Hematopoietic multipotent progenitor cell treated with erythropoietin and hydrocortisone succinate and interleukin-3 and kit ligand, for 8 days (in vitro differentiated cells): ENCODE data around the gene CD38.

Experiments
- DNase-seq: peaks from one replicate; pipeline ENCODE4 v3.0.0-alpha.2; 2015

The CD38 gene

DNA sequence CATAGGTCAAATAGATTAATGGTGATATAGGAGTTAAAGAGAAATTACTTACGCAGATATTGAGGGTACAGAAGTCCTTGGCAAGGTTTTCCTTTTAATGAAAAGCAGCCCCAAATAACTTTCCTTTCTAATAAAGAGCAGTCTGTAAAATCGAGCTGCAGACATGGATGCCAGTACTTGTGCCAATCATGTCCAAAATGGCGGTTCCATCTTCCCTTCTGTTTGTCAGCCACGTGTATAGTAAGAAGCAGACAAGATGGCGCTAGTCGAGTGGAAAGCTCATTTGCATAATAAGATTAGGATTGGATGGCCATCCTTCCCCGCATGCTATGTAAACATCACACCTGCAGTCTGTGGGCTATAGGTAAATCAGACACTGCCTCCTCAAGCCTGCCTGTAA lies 92.0 kb downstream of the CD38 start:
- DNase-seq, result no peak

DNA sequence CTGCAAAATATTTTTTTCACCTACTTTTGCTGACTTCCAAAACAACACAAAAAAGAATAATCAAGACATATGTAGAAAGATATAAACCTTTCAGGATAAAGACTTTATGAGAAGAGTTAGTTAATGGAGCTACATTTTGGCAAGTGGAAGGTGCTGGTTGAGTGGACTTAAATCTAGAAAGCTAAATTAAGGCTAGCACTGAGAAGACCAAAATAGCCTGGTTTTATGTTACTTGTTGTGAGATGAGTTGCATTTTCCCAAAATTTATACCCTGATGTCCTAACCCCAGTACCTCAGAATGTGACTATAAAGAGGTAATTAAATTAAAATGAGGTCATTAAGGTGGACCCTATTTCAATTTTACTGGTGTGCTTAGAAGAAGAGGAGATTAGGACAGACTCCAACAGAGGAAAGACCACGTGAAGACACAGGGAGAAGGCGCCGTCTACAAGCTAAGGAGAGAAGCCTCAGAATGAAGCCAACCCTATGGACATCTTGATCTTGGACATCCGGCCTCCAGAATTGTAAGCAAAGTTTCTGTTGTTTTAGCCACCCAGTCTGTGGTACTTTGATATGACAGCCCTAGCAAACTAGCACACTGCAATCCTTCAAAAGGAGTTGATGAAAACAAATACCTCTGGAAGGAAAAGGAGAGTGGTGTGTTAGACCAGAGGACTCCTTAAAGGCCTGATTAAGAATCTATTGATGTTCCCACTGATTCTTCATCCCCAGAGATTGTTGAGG lies 93.0 kb downstream of the CD38 start:
- no peak for DNase-seq

DNA sequence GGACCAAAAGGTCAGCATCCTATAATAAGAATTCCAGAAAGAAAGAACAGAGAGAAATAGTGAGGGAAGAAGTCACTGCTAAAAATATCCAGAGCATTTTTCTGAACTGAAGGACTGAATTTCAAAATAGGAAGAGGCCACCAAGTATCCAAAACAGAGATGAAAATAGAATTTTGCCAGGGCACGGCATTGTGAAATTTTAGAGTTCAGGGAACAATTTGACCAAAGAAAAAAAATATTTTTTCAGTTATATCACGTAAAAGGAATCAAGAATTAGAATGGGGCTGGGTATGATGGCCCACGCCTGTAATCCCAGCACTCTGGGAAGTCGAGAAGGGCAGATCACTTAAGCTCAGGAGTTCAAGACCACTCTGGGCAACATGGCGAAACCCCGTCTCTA lies 95.0 kb downstream of the CD38 start:
- DNase-seq, result no peak

DNA sequence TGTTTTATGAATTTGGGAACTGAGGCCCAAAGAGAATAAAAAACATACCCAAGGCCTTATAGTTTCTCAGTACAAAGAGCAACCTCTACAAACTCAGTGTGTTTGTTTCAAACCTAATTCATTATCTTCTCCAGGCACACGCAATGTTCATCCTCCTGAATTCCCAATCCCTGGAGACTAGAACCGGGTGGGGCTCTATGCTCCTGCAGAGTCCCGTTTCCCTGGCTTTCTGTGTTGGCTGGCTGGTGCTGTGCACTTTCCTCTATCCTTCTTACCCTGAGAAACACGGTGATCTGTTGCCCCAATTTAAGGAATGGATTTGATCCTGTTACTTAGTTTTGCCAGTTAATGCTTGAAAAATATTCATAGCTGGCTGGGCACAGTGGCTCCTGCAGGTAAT lies 96.5 kb downstream of the CD38 start:
- no peak for DNase-seq

DNA sequence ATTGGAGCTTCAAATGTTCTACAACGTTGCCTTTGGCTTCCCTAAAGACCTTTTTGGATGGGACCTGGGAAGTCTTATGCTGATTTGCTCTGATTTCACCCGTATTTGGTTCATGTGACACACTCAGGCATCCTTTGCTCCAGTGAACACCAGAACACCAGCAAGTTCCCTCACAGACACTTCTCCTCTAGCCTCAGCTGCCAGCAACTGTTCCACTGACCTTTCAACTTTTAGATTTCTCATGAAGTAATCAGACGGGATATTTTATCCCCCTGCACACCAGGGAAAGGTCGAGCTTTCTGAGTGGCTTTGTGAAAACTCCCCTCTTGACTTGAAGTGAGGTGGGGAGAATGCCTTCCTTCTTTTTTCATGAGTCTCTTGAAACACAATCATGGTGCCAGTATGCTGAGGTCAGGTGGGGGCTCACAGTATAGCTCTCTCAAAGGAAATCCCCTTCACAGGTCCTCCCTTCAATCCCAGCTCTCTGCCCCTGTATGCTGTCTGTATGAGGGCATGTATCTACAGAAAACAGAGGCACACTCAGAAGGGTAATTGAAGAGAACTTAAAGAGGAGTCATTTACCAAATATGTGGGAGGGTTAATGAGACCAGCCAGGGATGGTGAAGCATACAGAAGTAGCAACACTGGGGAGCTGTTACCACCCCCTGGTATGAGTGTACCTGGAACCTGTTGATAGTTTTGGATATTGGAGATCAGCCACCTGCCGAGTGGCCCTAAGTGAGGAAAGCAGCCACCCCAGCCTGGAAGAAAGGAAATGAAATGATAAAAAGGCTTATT lies 97.7 kb downstream of the CD38 start:
- no peak for DNase-seq

DNA sequence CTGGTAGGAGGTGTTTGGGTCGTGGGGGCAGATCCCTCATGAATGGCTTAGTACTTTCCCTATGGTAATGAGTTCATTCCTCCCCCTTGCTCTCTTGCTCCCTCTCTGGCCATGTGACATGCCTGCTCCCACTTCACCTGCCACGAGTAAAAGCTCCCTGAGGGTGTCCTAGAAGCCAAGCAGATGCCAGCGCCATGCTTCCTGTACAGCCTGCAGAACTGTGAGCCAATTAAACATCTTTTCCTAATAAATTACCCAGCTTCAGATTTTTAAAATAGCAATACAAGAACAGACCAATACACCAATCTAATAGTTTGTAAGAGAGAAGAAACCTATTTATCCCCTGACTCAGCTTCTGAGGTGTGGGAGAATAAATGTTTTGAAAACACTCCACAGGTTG lies 99.9 kb downstream of the CD38 start:
- DNase-seq, result peak; percentile 3

DNA sequence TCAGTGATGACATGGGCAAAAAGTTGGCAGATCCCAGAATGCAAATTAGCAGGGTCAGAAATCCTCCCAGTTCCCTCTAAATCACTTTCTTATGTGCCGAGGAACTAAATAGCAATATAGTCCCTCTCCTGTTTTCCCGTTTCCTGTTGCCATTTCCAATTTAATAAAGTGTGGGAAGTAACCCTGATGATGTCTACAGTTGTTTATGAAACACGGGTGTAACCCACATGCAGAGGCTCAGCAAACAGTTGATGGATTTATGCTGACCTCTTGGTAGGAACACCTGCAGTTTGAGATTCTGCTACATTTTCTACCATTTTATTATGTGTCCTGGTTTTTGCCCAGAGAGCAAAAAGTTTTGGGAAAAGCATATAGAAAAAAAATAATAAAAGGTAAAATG lies 103.7 kb downstream of the CD38 start:
- no peak for DNase-seq

DNA sequence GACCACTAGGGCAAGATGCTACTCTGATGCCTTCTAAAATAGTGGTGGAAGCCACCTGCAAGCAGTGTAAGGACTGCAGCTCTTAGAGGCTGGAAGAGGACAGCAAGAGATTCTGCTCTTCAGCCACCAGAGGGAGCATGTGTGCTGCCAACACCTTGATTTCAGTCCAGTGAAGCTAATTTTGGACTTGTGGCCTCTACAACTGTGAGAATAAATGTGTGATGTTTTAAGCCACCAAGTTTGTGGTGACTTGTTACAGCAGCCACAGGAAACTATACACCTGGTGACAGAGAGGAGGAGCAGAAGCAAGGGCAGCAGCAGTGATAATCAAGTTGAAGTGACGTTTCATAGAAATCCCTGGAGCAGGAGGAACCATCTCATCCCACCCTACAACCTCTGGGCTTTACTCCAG lies 104.6 kb downstream of the CD38 start:
- DNase-seq, result peak; percentile 77

DNA sequence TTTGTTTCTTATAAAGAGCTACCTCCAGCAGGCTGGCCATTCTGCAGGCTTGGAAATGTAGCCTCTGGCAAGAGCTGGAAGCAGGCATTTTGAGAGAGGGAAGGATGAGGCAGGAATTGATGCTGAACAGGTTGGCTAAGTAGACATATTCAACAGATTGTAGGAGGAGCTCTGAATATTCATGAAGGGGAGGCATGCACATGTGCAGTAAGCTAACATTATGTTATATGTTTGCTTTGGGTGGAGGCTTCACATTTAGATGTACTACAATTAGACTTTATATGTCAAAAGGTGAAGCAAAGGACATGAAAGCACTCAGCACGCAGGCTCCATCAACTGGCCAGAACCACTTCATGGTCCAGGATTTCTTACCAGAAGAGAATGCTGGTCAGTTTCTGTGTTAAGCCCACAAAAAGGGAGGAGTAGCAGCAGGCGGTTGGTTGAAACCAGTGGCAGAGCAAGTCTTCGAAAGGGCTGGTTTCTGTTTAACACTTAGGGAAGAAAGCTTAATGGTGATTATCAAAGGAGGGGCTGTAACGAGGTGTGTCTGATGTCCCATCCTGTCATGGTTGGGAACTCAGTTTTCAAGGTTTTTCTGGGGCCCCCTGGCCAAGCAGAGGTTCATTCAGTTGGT lies 105.6 kb downstream of the CD38 start:
- DNase-seq, result no peak

DNA sequence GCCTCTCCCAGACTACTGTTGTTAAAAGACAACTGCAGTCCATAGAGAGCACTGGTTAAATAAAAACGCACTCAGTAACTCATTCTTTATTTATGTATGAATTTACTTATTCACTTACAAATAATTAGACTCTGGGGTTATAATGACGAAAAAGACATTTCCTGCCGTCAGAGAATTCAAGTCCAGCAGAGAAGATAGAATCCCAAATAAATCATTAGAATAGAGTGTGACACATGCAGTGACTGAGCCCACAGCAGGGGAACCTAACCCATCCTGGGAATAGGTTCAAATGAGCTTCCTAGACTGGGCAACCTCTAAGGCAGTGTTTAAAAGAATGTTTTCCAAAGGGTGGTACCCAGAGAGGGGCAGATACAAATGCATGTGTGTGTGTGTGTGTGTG lies 106.5 kb downstream of the CD38 start:
- DNase-seq, result no peak

DNA sequence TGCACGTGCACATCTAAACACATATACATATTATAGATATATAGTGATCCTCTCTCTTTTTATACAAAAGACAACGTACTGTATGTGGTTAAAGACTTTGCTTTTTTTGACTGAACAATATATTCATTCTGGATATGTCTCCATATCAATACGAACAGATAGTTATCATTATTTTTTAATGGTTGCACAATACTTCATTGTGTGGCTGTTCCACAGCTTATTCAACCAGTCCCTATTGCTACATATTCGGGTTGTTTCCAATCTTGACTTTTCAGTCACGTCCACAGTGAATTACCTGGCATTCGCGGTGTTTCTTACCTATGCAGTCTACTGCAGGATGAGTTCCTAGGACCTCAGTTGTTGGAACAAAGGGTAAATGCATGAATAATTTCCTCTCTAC lies 107.3 kb downstream of the CD38 start:
- no peak for DNase-seq

DNA sequence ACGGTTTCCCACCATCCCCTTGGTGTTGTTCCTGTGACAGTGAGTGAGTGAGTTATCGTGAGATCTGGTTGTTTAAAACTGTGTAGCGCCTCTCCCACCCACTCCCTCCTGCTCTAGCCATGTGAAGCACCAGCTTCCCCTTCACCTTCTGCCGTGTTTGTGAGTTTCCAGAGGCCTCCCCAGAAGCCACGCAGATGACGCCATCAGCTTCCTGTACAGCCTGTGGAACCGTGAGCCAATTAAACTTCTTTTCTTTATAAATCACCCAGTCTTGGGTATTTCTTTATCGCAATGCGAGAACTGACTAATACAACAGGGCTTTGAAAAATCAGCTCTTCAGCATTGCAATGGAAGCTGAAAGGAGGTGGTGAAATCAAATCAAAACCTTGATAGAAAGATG lies 110.4 kb downstream of the CD38 start:
- DNase-seq, result no peak

DNA sequence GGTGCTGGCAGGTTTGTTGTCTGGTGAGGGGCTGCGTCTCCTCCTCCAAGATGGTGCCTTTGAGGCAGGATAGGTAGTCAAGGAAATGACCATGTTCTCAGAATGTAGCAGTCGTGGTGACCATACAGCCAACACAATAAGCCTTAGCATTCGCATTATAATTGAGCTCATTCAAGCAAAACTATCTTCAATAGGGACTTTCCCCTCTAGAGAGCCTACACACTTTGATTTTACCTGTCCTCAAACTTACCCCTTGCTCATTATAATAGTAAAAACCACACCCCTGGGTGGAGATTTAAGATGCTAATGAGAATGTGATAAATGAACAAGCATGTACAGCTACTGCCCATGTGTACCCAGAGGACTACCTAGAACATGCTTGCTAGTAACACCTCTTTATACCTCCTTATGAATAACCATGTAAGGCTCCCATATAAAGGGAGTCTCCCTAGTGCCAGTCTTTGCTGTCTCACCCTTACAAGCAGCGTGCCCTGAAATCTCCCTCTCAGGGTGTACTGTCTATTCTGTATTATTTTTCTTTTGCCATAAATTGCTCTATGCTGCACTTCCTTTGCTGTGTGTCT lies 112.2 kb downstream of the CD38 start:
- no peak for DNase-seq

DNA sequence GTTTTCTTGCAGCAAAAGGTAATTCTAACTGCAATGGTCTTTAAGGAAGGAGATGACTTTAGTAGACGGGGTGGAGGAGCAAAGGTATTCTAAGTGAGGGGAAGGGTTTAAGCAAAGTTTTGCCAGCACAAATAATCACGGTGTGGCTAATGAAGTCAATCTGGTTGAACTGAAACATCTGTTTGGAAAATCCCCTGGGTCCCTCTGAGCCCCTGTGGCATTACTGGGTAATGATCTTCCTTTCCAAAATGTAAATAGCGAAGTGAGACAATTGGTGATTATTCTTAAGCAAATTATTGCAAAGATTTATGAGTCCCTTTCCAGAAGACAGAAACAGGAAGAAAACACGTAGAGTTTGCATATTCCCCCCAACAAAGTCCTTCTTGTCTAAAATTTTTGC lies 113.2 kb downstream of the CD38 start:
- no peak for DNase-seq

DNA sequence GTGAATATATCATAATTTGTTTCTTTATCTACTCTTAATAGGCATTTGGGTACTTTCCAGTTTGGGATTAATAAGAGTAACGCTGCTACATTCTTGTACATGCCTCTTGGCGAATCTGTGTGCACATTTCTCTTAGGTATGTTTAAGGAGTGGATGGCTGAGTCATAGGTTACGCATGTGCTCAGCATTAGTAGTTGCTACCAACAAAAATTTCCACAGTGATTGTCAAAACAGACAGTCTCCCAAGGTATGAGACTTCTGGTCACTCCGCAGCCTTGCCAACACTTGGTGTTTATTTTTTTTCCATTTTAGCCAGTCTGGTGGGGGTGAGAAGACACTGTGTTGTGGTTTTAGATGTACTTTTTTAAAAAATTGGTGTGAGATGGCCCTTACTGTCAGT lies 115.8 kb downstream of the CD38 start:
- no peak for DNase-seq

DNA sequence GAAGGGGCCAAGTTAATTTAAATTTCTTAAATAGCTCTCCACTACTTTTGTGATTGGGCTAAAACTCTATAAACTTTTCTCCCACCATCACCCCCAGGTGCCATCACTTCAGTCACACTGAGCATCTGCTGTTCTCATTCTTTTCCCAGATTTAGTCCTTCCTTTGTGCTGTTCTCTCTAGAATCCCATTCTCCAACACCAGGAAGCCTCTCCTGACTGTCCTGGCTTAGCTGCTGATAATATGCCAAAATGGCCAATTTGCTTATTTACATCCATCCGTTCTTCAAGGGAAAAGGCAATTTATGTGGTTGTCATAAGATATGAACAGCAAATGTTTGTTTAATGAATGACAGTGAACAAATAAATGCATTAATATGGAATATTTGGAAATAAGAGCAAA lies 116.3 kb downstream of the CD38 start:
- DNase-seq, result no peak

DNA sequence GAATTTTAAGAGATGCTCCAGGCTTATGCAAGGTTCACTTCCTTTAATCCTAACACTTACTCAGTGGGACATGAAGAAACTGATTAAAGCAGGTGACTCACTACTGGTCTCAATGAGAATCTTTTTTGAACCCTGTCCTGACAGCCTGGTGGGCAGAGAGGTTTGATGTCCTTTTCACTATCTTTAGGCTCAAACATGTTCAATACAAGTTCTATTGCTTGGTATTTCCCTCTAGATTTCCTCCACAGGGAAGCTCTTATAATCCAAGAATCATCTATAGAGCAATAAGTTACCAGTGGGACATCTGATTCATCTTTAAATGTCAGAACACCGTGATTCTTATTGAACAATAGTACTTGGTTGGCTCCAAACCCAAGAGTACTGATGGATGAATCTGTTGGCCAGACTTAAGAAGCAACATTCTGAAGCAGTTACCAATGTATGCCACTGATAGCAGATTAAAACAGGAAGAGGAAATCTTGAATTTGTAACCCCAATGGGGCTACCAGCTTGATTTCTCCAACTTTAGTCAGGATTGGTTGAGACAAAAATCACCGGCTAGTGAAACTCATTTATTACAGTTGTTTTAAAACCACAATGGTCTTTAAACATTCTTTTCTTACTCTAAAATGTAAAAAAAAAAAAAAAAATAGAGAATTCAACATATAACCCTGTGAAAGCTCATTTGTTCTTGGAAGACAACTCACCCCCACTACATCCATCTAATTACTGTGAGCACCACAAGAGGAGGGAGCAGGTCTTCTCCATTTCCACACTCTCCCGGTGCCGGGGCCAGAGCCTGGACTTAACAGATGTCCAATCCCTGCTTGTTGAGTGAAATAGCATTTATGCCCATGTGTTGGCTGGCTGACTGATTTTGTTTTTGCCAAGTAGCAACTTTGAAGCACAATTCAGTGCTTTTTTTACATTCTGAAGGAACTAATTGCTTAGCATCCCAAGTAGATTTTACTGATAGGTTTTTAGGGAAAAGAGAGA lies 117.1 kb downstream of the CD38 start:
- DNase-seq, result no peak

DNA sequence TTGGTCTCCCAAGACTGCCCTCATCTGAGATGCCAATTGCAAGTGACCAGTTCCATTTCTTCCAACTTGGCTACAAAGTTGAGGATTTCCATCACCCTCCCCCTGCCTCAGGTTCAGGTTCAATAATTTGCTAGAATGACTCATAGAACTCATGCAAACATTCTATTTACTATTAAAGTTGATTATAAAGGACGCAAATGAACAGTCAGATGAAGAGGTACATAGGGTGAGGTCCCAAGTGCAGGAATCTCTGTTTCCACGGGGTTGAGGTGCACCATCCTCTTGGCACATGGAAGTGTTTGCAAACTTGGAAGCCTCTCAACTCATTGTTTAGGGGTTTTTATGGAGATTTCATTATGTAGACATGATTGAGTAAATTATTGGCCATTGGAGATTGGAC lies 119.4 kb downstream of the CD38 start:
- no peak for DNase-seq

DNA sequence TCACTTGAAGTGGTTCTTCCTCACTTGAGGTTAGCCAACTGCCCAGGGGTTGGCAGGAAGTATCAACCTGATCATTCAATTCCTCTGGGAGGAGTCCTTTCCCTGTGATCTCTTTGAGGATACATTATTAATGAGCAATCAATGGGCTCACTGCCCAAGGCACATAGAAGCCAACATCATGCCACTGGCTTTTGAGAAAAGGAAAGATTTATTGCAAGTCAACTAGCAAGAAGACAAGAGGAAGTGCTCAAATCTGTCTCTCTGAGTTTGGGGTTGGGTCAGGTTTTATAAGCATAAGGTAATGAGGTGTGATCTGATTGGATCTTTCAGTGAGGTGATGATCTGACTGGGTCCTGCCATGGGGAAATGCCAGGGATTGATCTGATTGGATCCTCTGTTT lies 120.8 kb downstream of the CD38 start:
- DNase-seq, result no peak

DNA sequence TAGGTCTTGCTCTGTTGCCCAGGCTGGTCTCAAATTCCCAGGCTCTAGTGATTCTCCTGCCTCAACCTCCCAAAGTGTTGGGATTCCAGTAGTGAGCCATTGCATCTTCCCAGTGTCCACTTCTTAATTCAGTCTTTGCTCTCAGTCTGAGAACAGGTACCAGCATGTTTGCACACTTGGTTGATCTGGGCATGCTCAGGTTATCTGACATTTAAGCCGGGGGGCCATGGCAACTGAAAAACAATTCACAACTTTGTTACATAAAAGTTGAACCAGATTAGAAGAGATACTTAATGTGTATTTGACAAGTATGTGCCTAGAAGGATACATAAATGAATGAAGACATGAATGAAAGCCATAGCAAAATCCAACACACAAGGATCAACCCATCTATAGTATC lies 121.4 kb downstream of the CD38 start:
- DNase-seq, result no peak

DNA sequence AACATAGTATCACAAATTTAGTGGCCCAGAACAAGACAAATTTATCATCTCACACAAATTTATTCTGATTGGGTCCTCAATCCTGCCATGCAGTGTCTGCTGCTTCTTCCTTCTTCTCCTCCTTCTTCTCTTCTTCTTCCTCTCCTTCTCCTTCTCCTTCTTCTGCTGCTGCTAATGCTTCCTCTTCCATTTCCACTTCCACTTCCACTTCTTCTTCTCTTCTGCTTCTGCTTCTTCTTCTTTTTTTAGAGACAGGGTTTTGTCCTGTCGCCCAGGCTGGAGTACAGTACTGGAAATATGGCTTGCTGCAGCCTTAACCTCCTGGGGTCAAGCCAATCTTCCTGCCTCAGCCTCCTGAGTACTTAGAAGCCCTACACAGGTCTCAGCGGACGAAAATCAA lies 122.9 kb downstream of the CD38 start:
- no peak for DNase-seq

DNA sequence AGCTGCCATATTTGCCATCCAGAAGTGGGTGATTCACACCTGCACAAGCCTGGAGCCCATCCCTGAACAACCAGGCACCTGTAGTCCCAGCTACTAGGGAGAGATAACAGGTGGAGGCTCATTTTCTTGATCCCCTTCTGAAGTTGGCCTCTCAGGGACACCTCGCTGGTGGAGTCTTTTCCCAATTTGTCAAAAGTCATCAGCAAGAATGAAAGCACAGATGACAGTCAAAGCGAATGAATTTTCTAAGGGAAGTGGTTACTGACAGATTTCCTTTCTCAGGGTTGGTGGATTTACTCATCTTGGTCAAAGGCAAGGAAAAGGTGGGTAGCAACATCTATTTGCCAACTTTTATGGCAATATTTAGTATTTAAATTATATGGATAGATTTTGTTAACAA lies 123.9 kb downstream of the CD38 start:
- DNase-seq, result no peak

DNA sequence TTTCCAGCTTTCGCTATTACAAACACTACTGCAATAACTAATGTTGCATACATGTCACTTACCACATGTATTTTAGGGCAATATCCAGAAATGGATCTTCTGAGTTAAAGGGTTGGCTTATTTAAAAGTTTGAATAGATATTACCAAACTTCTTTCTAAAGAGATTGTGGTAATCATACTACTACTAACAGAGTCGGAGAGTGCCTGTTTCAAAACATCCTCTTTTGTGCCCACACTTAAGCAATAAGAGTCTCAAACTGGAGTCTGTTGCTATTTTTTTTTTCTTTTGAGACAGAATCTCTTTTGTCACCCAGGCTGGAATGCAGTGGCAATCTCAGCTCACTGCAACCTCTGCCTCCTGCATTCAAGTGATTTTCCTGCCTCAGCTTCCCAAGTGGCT lies 124.6 kb downstream of the CD38 start:
- no peak for DNase-seq
